SK-N-MC (cell line): ENCODE measurements around the gene PDE9A.

Source experiments
- EZH2 ChIP-seq: fragments of 200-600 bp; sonication (generic); IDR thresholded peaks from one replicate; pipeline ENCODE4 v1.6.1; 2017; ENCODE audit warnings: antibody characterized with exemption
- FOXP2 ChIP-seq: optimal IDR thresholded peaks from 2 replicates; pipeline ENCODE3; 2011; ENCODE audit warnings: mild to moderate bottlenecking, moderate library complexity; ENCODE audit not compliant: insufficient read depth; ENCODE audit errors: extremely low read length, control extremely low read depth
- POLR2AphosphoS5 ChIP-seq: IDR thresholded peaks from 2 replicates; pipeline ENCODE4 v1.6.1; 2012; ENCODE audit warnings: mild to moderate bottlenecking, low read depth, low read length, borderline replicate concordance

- TF ChIP-seq EZH2 (no peak), POLR2AphosphoS5 (no peak), FOXP2 (no peak)
Observed at GRCh38 chr21:42692688-42693087, 39.3 kb downstream of the PDE9A start.
